DMS153 (cell line): Measurements from ENCODE around the gene RAD51D.
"Not testable (repeated sequence)": the region's sequence is repeated elsewhere in the genome, so short reads cannot be mapped to it uniquely, and the experiment has no call there.

ENCODE experiments used
- DNase-seq: peaks from one replicate; lab custom pipeline; 2025; lab: John Stamatoyannopoulos, UW

Gene RAD51D

DNA sequence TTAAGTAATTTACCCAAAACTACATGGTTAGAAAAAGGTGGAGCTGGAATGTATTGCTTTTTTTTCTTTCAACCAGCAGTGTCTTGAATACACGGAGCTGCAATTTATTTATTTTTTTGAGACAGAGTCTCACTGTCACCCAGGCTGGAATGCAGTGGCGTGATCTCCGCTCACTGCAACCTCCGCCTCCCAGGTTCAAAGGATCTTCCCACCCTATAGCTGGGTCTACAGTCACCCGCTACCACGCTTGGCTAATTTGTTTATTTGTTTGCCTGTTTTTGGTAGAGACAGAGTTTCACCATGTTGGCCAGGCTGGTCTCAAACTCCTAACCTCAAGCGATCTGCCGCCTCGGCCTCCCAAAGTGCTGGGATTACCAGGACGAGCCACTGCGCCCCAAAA, 29.0 kb downstream of the RAD51D start:
- not testable (repeated sequence) for DNase-seq

DNA sequence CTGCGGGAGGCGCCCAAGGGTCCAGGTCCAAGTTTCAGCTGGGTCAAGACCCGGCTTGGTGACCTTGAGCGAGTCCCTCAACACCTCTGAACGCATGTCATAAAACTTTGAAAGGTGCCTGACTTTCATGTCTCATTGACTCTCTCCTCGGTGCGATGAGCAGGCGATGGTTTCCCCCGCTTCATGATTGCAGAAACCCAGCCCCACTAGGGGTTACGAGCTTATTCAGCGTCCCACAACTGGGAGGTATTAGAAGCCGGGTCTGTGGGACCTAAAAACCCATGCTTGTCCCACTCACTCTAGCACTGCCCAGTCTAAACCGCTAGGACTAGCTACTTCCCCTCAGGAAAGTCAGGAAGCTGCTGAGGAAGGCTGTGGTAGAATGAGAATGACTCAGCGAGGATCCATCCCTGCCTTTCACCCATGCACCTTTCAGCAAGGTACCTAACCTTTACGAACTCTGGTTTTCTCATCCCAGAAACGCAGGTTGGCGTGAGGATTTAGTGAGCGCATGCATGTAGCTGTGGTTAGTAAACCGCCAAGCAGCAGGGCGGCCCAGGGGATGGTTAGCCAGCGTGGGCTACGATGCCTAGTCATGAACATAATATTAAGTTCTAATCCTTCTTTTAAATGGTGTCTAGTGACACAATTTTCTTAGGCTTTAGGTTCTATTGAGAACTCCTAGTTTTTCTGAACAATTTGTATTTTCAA, 29.9 kb downstream of the RAD51D start:
- no peak for DNase-seq

DNA sequence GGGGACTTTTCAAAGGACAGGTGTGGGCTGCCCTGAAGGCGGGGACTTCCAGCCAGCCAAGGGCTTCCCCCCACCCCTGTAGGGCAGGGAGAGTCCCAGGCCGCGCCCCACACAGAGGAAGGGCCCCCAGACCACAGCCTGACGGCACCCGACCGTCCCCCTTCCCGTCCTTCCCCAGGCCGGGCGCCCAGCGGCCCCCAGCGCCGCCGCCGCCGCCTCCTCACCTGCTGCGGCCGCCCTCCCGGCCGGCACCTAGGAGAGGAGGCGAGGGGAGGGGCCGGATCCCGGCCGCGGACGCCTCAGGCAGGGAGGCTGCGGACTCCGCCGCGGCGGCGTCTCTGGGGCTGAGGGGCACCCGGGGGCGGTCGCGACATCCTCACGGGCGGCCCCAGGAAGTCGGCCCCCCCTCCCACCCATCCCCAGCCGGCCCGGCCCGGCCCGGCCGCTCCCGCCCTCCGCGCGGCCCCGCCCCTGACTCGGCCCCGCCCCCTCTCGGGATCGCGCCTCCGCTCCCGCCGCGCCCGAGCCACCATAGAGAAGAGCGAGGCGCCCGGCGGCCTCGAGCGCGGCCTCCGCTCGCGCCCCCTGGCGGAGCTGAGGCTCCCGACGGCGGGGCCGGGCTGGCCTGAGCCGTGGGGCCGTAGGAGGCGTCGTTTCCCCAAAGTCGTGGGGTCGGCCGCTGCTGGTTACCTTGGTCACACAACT, 30.6 kb downstream of the RAD51D start:
- peak; percentile 49 for DNase-seq

DNA sequence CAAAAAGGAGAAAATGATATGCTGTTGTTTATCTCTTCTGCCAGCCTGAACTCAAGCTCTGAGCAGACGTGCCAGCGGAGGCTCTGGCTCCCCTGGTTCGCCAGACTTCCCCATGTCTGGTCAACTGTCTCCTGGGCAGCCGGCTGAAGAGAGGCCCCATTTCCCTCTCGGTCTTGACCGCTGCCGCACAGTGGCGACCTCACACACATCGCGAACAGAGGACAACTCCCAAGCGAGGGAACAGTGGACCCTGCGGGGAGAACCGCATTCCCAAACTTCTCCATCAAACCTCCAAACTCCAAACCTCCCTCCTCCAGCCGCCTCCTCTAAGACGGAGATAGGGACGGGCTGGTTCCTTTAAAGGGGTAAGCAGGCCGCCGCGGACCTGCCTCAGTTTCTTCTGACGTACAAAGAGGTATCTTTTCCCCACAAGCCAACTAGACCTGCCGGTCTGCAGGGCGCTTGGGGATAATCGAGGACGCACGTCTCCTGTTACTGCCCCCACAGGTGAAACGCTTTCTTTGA, 31.2 kb downstream of the RAD51D start:
- DNase-seq = no peak

DNA sequence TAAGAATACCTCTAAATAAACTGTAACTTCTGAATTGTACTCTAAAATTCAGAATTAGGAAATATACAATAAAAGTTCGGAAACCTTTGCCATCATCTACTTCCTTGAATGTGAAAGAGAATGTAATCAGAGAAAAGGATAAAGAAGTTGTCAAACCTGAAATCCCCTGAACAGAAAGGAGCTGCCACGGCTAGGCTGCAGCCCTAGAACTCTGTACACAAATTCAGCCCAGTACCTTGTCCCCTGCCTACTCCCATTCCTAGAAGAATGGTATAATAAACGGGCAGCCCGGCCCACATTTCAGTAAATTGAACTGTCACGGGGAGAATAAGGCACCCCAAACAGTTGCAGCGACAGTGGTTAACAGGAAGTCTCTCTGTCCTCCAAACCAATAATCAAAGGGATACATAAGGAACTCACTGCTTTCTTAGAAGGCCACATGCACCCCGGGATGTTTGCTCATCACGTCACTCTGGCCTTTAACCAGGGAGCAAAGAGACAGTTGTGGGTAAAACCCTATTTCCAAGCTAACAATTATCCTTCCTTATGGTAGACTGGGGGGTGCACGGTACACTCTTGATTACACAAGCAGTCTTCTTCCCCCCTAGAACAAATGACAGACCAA, 31.8 kb downstream of the RAD51D start:
- DNase-seq = no peak

DNA sequence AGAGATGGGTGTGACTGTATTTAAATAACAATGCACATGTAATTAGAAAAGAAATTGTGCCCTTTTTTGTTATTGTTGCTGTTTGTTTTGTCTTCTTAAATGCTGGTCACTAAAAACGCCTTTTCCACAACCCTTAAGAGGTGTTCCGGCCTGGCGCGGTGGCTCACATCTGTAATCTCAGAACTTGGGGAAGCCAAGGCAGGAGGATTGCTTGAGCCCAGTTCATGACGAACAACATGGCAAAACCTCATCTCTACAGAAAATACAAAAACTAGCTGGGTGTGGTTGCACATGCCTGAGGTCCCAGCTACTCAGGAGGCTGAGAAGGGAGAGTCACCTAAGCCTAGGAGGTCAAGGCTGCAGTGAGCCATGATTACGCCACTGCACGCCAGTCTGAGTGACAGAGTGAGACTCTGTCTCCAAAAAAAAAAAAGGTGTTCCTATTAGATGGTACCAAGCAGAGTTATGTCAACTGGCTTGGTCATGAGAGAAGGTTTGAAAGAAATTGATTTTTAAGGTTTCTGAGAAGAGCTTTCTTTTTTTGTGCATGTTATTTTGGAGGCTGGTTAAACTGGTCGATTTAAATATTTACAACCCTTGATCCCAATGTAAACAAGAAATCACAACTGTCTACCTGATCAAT, 32.6 kb downstream of the RAD51D start:
- no peak for DNase-seq

DNA sequence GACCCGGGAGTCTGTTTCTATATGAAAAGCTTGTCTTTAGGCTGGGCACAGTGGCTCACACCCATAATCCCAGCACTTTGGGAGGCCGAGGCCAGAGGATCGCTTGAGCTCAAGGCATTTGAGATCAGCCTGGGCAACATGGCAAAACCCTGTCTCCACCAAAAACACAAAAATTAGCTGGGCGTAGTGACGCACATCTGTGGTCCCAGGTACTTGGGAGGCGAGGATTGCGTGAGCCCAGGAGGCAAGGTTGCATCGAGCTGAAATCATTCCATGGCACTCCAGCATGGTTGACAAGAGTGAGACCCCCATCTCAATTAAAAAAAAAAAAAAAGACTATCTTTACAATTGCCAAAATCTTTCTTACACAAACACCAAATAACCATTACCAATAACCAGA, 33.5 kb downstream of the RAD51D start:
- DNase-seq = no peak

DNA sequence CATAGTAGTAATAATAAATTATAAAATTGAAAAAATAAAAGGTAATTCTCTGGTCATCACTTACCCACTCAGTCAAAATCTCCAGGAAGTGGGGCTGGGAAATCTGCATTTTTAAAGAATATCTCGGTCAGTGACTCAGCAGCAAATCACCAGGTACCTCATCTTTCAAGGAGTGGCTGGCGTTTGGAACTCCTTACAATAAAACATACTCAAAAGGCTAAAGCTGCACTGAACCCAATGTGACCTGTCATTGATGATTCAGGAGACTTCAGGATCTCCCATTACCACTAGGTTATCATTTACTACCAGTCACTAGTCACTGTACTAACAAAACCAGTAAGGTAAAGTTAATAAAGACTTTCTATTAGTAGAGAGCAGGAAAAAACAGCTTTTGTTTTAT, 34.7 kb downstream of the RAD51D start:
- DNase-seq = no peak

DNA sequence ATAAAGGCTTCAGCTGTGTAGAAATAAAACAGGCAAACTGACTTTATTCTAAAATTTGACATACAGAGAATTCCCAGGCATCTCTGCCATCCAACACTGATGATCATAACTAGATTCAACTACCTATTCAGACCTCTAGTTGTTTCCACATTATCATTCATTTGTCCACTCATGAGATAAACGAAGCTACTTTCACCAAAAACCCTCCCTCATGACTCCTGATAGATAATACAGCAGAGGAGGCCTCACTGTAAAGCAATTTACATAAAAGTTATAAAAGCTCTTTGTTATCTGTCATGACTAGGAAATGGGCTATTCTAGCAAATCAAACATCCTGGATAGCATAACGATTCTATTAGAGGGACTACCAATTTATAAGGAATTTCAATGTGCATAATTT, 36.6 kb downstream of the RAD51D start:
- no peak for DNase-seq

DNA sequence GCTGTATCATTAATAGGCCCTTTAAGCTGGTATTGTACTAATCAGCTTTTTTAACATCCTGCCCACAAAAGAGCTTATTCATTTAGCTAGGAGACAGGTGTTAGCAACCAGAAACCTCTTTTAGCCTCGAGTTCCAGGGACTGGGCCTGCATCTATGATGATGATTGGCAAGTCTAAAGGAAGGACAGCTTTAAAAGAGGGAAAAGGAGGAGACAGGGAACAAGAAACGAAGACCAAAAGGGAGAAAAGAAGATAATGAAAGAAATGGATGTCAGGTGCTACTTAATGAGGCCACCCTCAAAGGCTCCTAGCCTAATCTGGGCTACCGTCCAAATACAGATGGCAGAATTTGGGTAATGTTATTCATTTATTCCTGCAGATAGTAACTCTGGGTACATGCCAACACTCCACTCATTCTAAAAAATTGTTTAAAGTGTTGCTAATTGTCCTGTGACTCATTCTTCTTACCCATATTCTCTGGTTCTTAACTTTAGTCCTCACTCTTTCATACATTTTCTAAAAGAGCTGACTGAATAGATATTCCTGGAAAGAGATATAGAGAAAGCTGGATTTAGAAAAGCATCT, 37.5 kb downstream of the RAD51D start:
- peak; percentile 60 for DNase-seq

DNA sequence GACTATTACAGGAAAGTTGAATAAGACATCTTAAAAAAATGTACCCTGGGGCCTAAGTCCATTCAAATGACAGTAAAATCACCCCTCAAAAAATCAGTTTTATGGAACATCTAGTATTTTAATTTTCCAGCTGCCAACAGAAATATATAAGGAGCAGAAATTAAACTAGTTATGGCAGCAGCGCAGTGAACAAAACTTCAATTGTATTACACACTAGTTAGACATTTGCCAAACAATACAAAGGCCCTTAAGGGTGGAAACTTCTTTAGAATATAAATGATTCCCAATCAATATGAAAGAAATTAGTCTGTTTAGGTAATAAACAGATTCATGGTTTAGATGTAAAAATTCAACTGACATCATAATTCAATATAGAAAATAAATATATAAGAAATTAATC, 38.0 kb downstream of the RAD51D start:
- DNase-seq = no peak

DNA sequence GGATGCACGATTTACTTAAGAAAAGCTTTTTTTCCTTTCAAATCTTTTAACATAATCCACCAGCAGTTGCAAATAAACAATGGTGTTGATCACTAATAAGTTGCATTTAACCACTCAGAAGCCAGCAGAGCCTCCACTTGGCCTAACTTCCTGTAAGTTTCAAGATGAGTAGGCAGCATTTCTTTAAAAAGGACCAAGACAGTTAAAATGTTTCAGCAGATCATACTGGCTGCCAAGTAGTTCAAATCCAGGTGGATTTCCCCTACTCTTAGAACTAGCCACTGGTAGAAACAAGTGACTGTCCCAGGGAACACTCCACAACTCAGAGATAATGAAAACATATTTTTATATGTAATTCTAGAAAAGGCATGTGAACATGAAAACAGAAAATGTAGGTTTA, 39.1 kb downstream of the RAD51D start:
- no peak for DNase-seq

DNA sequence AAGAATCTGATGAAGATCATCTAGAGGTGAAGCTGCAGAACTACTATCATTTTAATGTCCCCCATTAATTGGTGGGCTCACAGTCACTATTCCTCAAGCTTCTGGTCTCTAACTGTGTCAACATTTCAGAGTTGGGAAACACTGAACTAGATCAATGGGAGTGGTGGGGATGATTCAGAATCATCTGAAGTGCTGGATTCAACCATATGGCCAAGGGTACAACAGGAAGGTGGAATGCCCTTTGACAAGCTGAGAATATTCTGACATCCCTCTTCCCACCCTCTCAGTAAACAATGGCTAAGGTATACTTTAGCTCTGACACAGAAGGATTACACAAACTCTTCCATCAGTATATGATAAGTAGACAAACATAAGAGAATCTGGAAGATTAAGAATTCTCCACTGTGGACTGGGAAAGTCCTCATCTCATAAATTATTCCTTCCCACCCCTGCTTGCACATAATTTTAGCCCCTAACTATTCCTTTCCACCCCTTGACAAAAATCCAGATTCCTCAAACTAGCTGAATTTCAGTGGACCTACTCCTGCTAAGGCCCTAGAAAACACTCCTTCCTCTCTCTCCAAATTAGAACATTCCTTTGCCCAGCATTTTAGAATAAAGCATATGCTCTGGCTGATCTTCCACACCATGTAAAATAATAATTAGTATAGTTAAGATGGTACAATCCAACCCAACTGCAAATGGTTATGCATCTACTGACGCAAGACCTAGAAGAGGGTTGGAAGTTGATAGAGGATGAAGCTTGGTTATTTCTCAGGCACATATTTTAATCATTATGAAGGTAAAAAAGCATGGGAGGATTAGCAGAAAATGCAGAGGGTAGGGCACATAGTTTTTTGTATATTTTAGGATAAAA, 39.9 kb downstream of the RAD51D start:
- DNase-seq = no peak

DNA sequence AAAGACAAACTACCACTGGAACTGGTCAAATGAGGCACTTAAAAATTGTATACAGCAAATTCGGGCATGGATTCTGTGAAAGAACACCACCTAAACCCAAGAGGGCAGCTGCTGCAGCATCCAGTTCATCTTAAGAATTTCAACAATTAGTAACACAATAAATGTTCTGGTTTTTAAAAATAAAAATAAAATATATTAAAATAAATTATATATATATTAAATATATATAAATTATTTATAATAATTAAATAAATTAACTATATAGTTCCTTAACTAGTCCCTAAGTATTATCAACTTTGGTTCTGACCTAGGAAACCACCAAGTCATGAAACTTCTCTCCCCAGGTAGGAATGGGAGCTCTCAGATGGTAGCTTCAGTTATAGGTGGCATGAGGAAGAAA, 42.8 kb downstream of the RAD51D start:
- DNase-seq = no peak

DNA sequence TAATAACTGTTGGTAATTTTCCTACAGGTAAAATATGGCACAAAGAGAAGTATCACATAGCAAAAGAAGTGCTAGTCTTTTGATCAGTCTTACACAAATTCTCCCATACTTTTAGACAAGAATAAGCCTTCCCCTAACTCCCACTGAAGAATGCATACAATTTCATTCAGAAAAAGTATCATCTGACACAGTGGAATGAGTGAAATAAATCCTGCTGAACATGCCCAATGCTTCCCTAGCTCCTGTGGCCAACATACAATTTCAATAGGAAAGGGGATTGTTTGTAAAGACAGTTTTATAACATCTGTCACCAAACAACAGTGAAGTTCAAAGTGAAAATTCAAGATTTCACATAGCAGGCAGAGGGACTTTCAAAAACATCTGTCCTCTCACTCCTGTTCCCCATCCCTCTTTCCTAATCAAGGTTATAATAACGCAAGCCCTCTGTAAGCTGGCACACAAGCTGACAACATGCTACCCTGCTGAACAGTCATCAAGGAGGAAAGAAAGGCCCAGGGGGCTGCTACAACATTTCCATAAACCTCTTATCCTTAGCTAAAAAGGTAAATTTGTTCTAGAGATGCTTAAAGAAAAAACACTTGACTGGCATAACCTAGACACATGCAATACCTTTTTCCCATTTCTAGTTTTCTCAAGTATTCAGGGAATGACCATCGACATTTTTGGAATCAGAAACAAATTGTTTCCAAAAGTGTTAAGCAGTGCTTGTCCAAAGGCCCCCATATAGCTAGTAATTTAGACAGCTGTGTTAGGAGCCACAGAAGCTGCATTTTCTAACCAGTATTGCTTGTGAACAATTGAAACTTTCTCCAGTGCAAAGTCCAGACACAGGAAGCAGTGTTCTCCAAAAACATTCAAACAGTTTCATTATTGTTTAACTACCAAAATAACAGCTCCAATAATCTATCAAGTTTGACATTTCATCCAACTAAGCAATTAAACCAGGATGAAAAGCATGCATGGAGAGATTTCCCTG, 44.7 kb downstream of the RAD51D start:
- no peak for DNase-seq

DNA sequence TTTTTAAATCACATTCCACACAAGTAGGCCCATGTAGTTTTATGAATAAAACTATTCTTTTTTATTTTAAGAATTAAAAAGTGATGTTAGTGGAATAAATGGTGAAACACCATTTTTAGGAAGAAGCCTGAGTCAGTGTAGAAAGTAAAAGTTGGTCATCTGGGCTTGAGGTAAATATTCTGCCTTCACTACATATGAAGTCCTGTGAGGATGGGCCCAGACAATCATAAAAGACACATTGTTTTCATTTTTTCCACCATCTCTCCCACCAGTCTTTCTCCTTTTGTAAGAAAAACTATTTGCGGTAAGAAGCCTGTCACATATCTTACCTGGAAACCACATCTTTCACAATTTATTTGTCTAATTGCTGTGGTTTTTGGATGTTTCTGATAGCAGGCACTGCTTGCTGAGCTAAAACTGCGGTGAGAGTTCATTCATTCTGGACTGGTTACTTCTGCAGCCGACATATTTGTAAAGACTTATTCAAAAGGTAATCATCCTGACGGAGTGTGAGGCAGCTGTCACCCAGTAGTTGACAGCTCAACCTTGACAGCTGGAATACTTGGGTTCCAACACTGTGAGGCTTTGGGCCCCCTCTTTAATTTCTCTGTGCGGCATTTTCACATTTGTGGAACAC, 45.6 kb downstream of the RAD51D start:
- DNase-seq = no peak

DNA sequence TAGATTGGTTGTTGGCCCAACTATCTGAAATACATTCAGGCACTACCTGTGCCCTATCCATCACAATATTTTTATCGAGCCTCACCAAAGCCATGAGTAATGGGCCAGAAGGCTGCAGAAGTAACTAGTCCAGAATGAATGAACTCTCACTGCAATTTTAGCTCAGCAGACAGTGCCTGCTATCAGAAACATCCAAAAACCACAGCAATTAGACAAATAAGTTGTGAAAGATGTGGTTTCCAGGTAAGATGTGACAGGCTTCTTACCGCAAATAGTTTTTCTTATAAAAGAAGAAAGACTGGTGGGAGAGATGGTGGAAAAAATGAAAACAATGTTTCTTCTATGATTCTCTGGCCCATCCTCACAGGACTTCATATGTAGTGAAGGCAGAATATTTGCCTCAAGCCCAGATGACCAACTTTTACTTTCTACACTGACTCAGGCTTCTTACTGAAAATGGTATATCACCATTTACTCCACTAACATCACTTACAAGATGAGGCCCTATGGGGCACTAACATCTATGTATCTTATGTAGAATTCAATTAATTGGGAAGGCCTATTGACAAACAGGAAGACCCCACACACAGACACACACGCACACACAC, 46.4 kb downstream of the RAD51D start:
- no peak for DNase-seq

DNA sequence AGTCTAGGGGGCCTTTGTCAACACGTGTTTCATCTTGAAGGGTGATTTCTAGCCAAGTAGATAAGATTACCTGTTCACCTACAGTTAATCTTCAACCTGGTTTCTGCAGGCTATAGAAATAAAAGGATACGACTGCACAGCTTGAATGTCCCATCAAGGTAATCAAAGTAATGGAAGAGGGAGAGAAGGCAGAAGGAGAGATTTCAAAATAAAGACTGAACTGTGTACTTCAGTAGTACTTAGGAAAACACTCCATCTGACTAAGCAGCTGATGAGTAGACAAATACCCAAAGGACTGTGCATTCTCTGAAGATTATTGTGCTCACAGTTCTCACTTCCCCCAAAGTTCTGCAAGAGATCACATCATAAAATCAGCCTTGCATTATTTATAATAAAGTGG, 50.3 kb downstream of the RAD51D start:
- no peak for DNase-seq

DNA sequence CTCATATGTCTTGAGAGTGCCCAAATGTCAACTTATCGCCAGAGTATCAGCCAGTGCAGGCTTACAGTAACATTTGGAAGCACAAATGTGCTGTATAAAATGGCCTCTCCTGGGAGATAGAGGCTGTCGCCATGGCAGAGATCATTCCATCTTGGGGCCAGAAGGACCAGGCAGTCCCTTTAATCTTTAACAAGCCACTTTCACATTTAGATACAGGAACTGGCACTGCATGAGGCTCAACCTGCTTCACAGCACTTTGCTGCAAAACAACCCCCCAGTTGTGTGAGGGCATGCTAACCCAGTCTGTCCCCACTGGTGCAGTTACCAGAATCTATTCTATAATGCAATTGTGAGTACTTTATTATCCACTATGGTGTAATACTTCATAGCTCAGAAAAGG, 51.4 kb downstream of the RAD51D start:
- no peak for DNase-seq
